Neural progenitor cell (in vitro differentiated cells): ENCODE data around the gene NT5DC1.

Source experiments
- CTCF ChIP-seq: fragments of 200-600 bp; sonication (generic); IDR thresholded peaks from 2 replicates; pipeline ENCODE4 v1.5.1; 2017; ENCODE audit warnings: antibody characterized with exemption, mild to moderate bottlenecking
- EZH2 ChIP-seq: fragments of 200-600 bp; sonication (generic); IDR thresholded peaks from 2 replicates; pipeline ENCODE4 v1.6.1; 2017; ENCODE audit warnings: antibody characterized with exemption, mild to moderate bottlenecking, moderate library complexity
- EZH2phosphoT487 ChIP-seq: fragments of 200-600 bp; sonication (generic); IDR thresholded peaks from 2 replicates; pipeline ENCODE4 v1.6.1; 2017; ENCODE audit warnings: antibody characterized with exemption

- TF ChIP-seq CTCF (no peak), EZH2phosphoT487 (no peak), EZH2 (no peak)
These were observed 122.7 kb downstream of the NT5DC1 start for GRCh38 chr6:116223355-116223754.
